HCT116 (cell line): ENCODE data around the gene GFOD2. TPM values are rescaled to one million over a fixed set of nuclear protein-coding genes. Genes with fewer than 3 reads are reported as not detected.

Source experiments
- ATAC-seq: fragments of 200-7000 bp; cut with Tn5 transposase; 2 replicates; pipeline ENCODE4 v1.9.1; 2020; ENCODE audit warnings: mild to moderate bottlenecking, moderate library complexity
- BruUV-seq: library from RNA; stranded (reverse); fragments of 400-500 nt; replicated peaks from 2 replicates; lab custom pipeline; 2021; lab: Mats Ljungman, UMichigan
- CTCF ChIA-PET: fragments of 300-600 bp; sonication (Branson Sonifier 250); formaldehyde crosslinking; loops from one replicate; lab custom pipeline; 2021; ENCODE audit warnings: antibody characterized with exemption; lab: Charles Lee
- POLR2A ChIA-PET: fragments of 300-600, 350-600 bp; sonication (Branson Sonifier 250); formaldehyde crosslinking; loops from one replicate; lab custom pipeline; 2021; ENCODE audit warnings: antibody characterized with exemption; lab: Charles Lee
- RAD21 ChIA-PET, 2 experiments: fragments of 300-600 bp; sonication (Branson Sonifier 250); formaldehyde crosslinking; loops; one replicate each; lab custom pipeline; 2023; ENCODE audit warnings: low total read pairs in 2 of 2; ENCODE audit not compliant: uncharacterized antibody in 2 of 2, unreplicated experiment in 2 of 2, low non-redundant PET in 1 of 2; lab: Charles Lee
- DNase-seq: peaks from one replicate; pipeline ENCODE4 v3.0.0-alpha.2; 2010; ENCODE audit warnings: low read depth, low spot score
- H2AFZ ChIP-seq: fragments of 200-600 bp; shearing (Covaris generic), sonication (generic); 2 replicates; pipeline ENCODE4 v1.6.1; 2017; ENCODE audit warnings: low read depth, mixed run types, mixed read lengths, antibody characterized with exemption, low read length; ENCODE audit not compliant: poor library complexity, severe bottlenecking
- H3K27ac ChIP-seq: 2 replicates; pipeline ENCODE4 v1.5.1; 2012; ENCODE audit warnings: low read depth, low read length
- H3K27me3 ChIP-seq: fragments of 200-600 bp; sonication (generic); 2 replicates; pipeline ENCODE4 v1.6.1; 2016; ENCODE audit warnings: mixed run types, low read length, mixed read lengths; ENCODE audit not compliant: insufficient read depth
- H3K36me3 ChIP-seq, 2 experiments: fragments of 200-500 bp in 1 of 2; fragments of 200-600 bp in 1 of 2; sonication (Bioruptor generic) in 1 of 2; sonication (generic) in 1 of 2; 2 replicates each; pipeline versions ENCODE4 v1.5.1 to v1.6.1; 2014 to 2016; ENCODE audit warnings: low read length in 2 of 2, inconsistent platforms in 1 of 2, mixed read lengths in 1 of 2, mixed run types in 1 of 2; ENCODE audit not compliant: insufficient read depth in 2 of 2, control insufficient read depth in 1 of 2
- H3K4me1 ChIP-seq, 2 experiments: fragments of 200-600 bp in 1 of 2; sonication (generic) in 1 of 2; 2 replicates each; pipeline versions ENCODE4 v1.5.1 to v1.6.1; 2012 to 2017; ENCODE audit warnings: low read length in 2 of 2, inconsistent platforms in 1 of 2, mild to moderate bottlenecking in 1 of 2, mixed read lengths in 1 of 2, mixed run types in 1 of 2, moderate library complexity in 1 of 2; ENCODE audit not compliant: insufficient read depth in 2 of 2, control insufficient read depth in 1 of 2
- H3K4me2 ChIP-seq: fragments of 200-600 bp; sonication (generic); 2 replicates; pipeline ENCODE4 v1.6.1; 2017; ENCODE audit warnings: mixed run types, low read length, mixed read lengths
- H3K4me3 ChIP-seq, 2 experiments: fragments of 200-600 bp in 1 of 2; sonication (generic) in 1 of 2; replicated peaks in 1 of 2; 2 replicates each; pipeline ENCODE4 v1.5.1; 2011 to 2016; ENCODE audit warnings: low read length in 2 of 2, control low read depth in 1 of 2, low read depth in 1 of 2, mild to moderate bottlenecking in 1 of 2, mixed read lengths in 1 of 2, mixed run types in 1 of 2
- H3K79me2 ChIP-seq: fragments of 200-600 bp; sonication (generic); 2 replicates; pipeline ENCODE4 v1.6.1; 2017; ENCODE audit warnings: mild to moderate bottlenecking, mixed run types, low read length, moderate library complexity, mixed read lengths; ENCODE audit not compliant: insufficient read depth
- H3K9ac ChIP-seq: fragments of 200-600 bp; sonication (generic); 2 replicates; pipeline ENCODE4 v1.6.1; 2016; ENCODE audit warnings: low read length, mixed read lengths
- H3K9me2 ChIP-seq: fragments of 200-600 bp; sonication (generic), shearing (Covaris generic); 2 replicates; pipeline ENCODE4 v1.6.1; 2017; ENCODE audit warnings: mixed run types, mild to moderate bottlenecking, moderate library complexity; ENCODE audit not compliant: insufficient read depth
- H3K9me3 ChIP-seq, 2 experiments: fragments of 200-500 bp in 1 of 2; fragments of 200-600 bp in 1 of 2; sonication (Bioruptor generic) in 1 of 2; sonication (generic) in 1 of 2; 2 replicates each; pipeline ENCODE4 v1.6.1; 2014 to 2017; ENCODE audit warnings: low read length in 2 of 2, mixed read lengths in 2 of 2, inconsistent platforms in 1 of 2, low read depth in 1 of 2, mild to moderate bottlenecking in 1 of 2, mixed run types in 1 of 2, moderate library complexity in 1 of 2; ENCODE audit not compliant: control insufficient read depth in 1 of 2, insufficient read depth in 1 of 2
- H4K20me1 ChIP-seq: fragments of 200-600 bp; sonication (generic), shearing (Covaris generic); 2 replicates; pipeline ENCODE4 v1.6.1; 2017; ENCODE audit warnings: mixed run types, mild to moderate bottlenecking, moderate library complexity; ENCODE audit not compliant: insufficient read depth
- CEBPB ChIP-seq: IDR thresholded peaks from 2 replicates; pipeline ENCODE4 v1.6.1; 2012; ENCODE audit warnings: low read depth
- EGR1 ChIP-seq: IDR thresholded peaks from 2 replicates; pipeline ENCODE4 v1.6.1; 2012; ENCODE audit warnings: low read depth
- ELF1 ChIP-seq: IDR thresholded peaks from 2 replicates; pipeline ENCODE4 v1.6.1; 2012; ENCODE audit warnings: low read depth, borderline replicate concordance
- EZH2 ChIP-seq: fragments of 200-600 bp; sonication (generic); IDR thresholded peaks from 2 replicates; pipeline ENCODE4 v1.6.1; 2017; ENCODE audit warnings: antibody characterized with exemption, mixed run types
- EZH2phosphoT487 ChIP-seq: fragments of 200-600 bp; IDR thresholded peaks from 2 replicates; pipeline ENCODE4 v1.6.1; 2018; ENCODE audit warnings: antibody characterized with exemption, borderline replicate concordance
- FOSL1 ChIP-seq: IDR thresholded peaks from 2 replicates; pipeline ENCODE4 v1.6.1; 2012; ENCODE audit warnings: low read depth
- POLR2A ChIP-seq: IDR thresholded peaks from 2 replicates; pipeline ENCODE4 v1.7.0; 2011; ENCODE audit warnings: borderline replicate concordance; ENCODE audit not compliant: insufficient read depth, insufficient read length; ENCODE audit errors: extremely low read depth
- POLR2AphosphoS5 ChIP-seq: IDR thresholded peaks from 2 replicates; pipeline ENCODE4 v1.6.1; 2011; ENCODE audit warnings: mild to moderate bottlenecking, low read depth, low read length, moderate library complexity
- RAD21 ChIP-seq: IDR thresholded peaks from 2 replicates; pipeline ENCODE4 v1.6.1; 2012; ENCODE audit warnings: low read depth, mild to moderate bottlenecking
- SIN3A ChIP-seq: IDR thresholded peaks from 2 replicates; pipeline ENCODE4 v1.6.1; 2012; ENCODE audit warnings: low read depth
- SP1 ChIP-seq: IDR thresholded peaks from 2 replicates; pipeline ENCODE4 v1.6.1; 2012; ENCODE audit warnings: low read depth
- TCF7L2 ChIP-seq: IDR thresholded peaks from 2 replicates; pipeline ENCODE4 v1.7.0; 2011; ENCODE audit warnings: borderline replicate concordance, inconsistent platforms; ENCODE audit not compliant: insufficient read depth, insufficient read length; ENCODE audit errors: extremely low read depth
- YY1 ChIP-seq: IDR thresholded peaks from 2 replicates; pipeline ENCODE4 v1.6.1; 2011; ENCODE audit warnings: low read length, low read depth, moderate library complexity, mild to moderate bottlenecking; ENCODE audit not compliant: insufficient replicate concordance; ENCODE audit errors: extremely low read depth
- ZFX ChIP-seq: fragments of 450-650 bp; IDR thresholded peaks from 2 replicates; pipeline ENCODE4 v1.6.1; 2017
- ZNF274 ChIP-seq: fragments of 200-500 bp; sonication (Bioruptor generic); IDR thresholded peaks from 2 replicates; pipeline ENCODE4 v1.6.1; 2014; ENCODE audit warnings: mild to moderate bottlenecking, low read depth, low read length, inconsistent platforms
- intact Hi-C: fragments of 100-400 bp; cut with micrococcal nuclease; formaldehyde crosslinking; loops from 2 replicates; pipeline ENCODE4 v1.10.0; 2022
- total RNA-seq: library from RNA; stranded (reverse); gene quantifications from one replicate; pipeline ENCODE4 v1.2.1, GENCODE V29; 2021; ENCODE audit not compliant: unreplicated experiment
- TF ChIP-seq, protein P1 (sequence below): IDR thresholded peaks from 2 replicates; pipeline ENCODE4 v1.6.1; 2012
- TF ChIP-seq, protein P2 (sequence below): IDR thresholded peaks from 2 replicates; pipeline ENCODE4 v1.6.1; 2012
- TF ChIP-seq, protein P3 (sequence below): IDR thresholded peaks from 2 replicates; pipeline ENCODE4 v1.6.1; 2012; ENCODE audit warnings: low read depth
- TF ChIP-seq, protein P4 (sequence below), 3 experiments: fragments of 200-600 bp in 1 of 3; sonication (generic) in 1 of 3; IDR thresholded peaks in 2 of 3; conservative IDR thresholded peaks in 1 of 3; 2 replicates each; pipeline ENCODE4 v1.5.1; 2012 to 2017; ENCODE audit warnings: low read depth in 2 of 3, low read length in 2 of 3, antibody characterized with exemption in 1 of 3, borderline replicate concordance in 1 of 3, control low read depth in 1 of 3, mild to moderate bottlenecking in 1 of 3, mixed read lengths in 1 of 3, mixed run types in 1 of 3, moderate library complexity in 1 of 3; ENCODE audit not compliant: insufficient read depth in 1 of 3

Gene GFOD2
- total RNA-seq, 1 experiment from 2014 or later = 17.4 TPM

DNA sequence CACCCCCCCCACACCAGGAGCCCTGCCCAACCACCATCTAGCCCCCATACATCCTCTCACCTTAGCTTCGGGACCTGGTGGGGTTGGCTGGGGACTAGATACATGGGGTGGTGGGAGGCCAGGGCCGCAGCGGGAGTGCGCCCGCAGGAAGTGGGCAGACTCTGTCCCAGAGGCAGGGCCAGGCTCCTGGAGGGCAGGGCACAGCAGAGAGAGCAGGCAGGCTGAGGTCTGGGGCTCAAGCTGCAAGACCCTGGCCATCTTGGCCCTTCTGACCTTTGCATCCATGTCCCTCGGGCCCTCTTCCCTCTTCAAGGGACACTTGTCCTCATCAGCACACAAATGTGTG is 55.3 kb downstream of the GFOD2 start:
- H3K9me3 ChIP-seq = no peaks in the 10 kb centered on the region
- TF ChIP-seq EZH2 = no peak
- TF ChIP-seq TCF7L2 = no peak
- no peak for TF ChIP-seq FOSL1
- no peak for TF ChIP-seq EZH2phosphoT487
- no peak for TF ChIP-seq RAD21
- TF ChIP-seq, protein P1, sequence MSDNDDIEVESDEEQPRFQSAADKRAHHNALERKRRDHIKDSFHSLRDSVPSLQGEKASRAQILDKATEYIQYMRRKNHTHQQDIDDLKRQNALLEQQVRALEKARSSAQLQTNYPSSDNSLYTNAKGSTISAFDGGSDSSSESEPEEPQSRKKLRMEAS = no peak
- TF ChIP-seq SIN3A = no peak
- no peak for TF ChIP-seq YY1
- TF ChIP-seq, protein P2, sequence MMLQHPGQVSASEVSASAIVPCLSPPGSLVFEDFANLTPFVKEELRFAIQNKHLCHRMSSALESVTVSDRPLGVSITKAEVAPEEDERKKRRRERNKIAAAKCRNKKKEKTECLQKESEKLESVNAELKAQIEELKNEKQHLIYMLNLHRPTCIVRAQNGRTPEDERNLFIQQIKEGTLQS = no peak
- TF ChIP-seq, protein P3, sequence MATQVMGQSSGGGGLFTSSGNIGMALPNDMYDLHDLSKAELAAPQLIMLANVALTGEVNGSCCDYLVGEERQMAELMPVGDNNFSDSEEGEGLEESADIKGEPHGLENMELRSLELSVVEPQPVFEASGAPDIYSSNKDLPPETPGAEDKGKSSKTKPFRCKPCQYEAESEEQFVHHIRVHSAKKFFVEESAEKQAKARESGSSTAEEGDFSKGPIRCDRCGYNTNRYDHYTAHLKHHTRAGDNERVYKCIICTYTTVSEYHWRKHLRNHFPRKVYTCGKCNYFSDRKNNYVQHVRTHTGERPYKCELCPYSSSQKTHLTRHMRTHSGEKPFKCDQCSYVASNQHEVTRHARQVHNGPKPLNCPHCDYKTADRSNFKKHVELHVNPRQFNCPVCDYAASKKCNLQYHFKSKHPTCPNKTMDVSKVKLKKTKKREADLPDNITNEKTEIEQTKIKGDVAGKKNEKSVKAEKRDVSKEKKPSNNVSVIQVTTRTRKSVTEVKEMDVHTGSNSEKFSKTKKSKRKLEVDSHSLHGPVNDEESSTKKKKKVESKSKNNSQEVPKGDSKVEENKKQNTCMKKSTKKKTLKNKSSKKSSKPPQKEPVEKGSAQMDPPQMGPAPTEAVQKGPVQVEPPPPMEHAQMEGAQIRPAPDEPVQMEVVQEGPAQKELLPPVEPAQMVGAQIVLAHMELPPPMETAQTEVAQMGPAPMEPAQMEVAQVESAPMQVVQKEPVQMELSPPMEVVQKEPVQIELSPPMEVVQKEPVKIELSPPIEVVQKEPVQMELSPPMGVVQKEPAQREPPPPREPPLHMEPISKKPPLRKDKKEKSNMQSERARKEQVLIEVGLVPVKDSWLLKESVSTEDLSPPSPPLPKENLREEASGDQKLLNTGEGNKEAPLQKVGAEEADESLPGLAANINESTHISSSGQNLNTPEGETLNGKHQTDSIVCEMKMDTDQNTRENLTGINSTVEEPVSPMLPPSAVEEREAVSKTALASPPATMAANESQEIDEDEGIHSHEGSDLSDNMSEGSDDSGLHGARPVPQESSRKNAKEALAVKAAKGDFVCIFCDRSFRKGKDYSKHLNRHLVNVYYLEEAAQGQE = no peak
- TF ChIP-seq EGR1 = no peak
- no peak for TF ChIP-seq SP1
- TF ChIP-seq POLR2AphosphoS5 = no peak
- TF ChIP-seq, protein P4, sequence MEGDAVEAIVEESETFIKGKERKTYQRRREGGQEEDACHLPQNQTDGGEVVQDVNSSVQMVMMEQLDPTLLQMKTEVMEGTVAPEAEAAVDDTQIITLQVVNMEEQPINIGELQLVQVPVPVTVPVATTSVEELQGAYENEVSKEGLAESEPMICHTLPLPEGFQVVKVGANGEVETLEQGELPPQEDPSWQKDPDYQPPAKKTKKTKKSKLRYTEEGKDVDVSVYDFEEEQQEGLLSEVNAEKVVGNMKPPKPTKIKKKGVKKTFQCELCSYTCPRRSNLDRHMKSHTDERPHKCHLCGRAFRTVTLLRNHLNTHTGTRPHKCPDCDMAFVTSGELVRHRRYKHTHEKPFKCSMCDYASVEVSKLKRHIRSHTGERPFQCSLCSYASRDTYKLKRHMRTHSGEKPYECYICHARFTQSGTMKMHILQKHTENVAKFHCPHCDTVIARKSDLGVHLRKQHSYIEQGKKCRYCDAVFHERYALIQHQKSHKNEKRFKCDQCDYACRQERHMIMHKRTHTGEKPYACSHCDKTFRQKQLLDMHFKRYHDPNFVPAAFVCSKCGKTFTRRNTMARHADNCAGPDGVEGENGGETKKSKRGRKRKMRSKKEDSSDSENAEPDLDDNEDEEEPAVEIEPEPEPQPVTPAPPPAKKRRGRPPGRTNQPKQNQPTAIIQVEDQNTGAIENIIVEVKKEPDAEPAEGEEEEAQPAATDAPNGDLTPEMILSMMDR (IDR thresholded peaks at IDR 0.05 in 2 of 3, conservative IDR thresholded peaks at IDR 0.05 in 1 of 3; ENCODE audit: borderline replicate concordance in 1 of 3, insufficient read depth in 1 of 3, low read depth in 2 of 3, low read length in 2 of 3) = no peak; a peak in 1 of 6 replicates
- no peak for TF ChIP-seq ZNF274
- TF ChIP-seq POLR2A = no peak
- no peak for TF ChIP-seq ELF1
- no peak for TF ChIP-seq ZFX
- TF ChIP-seq CEBPB = no peak
- intact Hi-C loops = loop anchor here (10.0 kb wide), 1 partner anchor 709 kb away; no protein-coding TSS in a partner anchor
- H3K36me3 ChIP-seq = no peaks in the 10 kb centered on the region
- no peaks in the 10 kb centered on the region for H3K27me3 ChIP-seq
- ChIA-PET CTCF (interaction anchor here (1.2 to 2.0 kb wide), 3 partner anchors 9 to 143 kb away, joined by 5 to 13 read pairs (median 5); no protein-coding TSS in a partner anchor), POLR2A (no interaction called here), RAD21 (no interaction called here)
- H3K79me2 ChIP-seq = peaks cover 15% of the 10 kb centered on the region; the same call in 1 of the 2 replicates
- ATAC-seq (no peak), DNase-seq (no peak)
- no peak overlapping the region for H3K4me3 ChIP-seq
- H3K9ac ChIP-seq = no peak overlapping the region
- peaks cover 9 to 54% of the 10 kb centered on the region in 2 experiments; a peak in 3 of 4 replicates for H3K4me1 ChIP-seq
- H4K20me1 ChIP-seq = no peaks in the 10 kb centered on the region
- no peaks in the 10 kb centered on the region for H3K9me2 ChIP-seq
- BruUV-seq = no TSS peak
- H3K4me2 ChIP-seq = no peak overlapping the region
- no peak overlapping the region for H2AFZ ChIP-seq
- H3K27ac ChIP-seq = no peak overlapping the region
